A549 (cell line): Measurements from ENCODE around the gene TTC16.

Experiments used
- HEYL ChIP-seq: fragments of 250-450 bp; sonication (Bioruptor Pico); IDR thresholded peaks from 2 replicates; pipeline ENCODE4 v1.8.0; 2021; ENCODE audit warnings: mild to moderate bottlenecking, moderate library complexity
- JUN ChIP-seq, 2 experiments: fragments of >200 bp; sonication (Bioruptor Twin); formaldehyde crosslinking; IDR thresholded peaks; 2 replicates in 1 of 2; 3 replicates in 1 of 2; pipeline ENCODE4 v1.6.1; 2016 to 2017
- MYC ChIP-seq: IDR thresholded peaks from 2 replicates; pipeline ENCODE4 v1.6.1; 2012; ENCODE audit warnings: mild to moderate bottlenecking, inconsistent platforms, low read length, improper control_type of control experiment, borderline replicate concordance
- POLR2A ChIP-seq: IDR thresholded peaks from 2 replicates; pipeline ENCODE4 v1.6.1; 2012; ENCODE audit warnings: mild to moderate bottlenecking, low read length
- POLR2AphosphoS2 ChIP-seq: conservative IDR thresholded peaks from 2 replicates; pipeline ENCODE4 v1.6.1; 2012; ENCODE audit warnings: low read length, improper control_type of control experiment, inconsistent platforms
- SREBF2 ChIP-seq: fragments of 450-650 bp; IDR thresholded peaks from 2 replicates; pipeline ENCODE4 v1.6.1; 2014; ENCODE audit warnings: mild to moderate bottlenecking, moderate library complexity
- ZSCAN20 ChIP-seq: fragments of 250-450 bp; sonication (Bioruptor Pico); IDR thresholded peaks from 2 replicates; pipeline ENCODE4 v1.8.0; 2022; ENCODE audit warnings: mild to moderate bottlenecking, moderate library complexity
- TF ChIP-seq, protein P1 (sequence below): IDR thresholded peaks from 2 replicates; pipeline ENCODE4 v1.6.1; 2012
- TF ChIP-seq, protein P2 (sequence below): fragments of >200 bp; sonication (Bioruptor Twin); formaldehyde crosslinking; IDR thresholded peaks from 3 replicates; pipeline ENCODE4 v1.5.1; 2016

- no peak for TF ChIP-seq POLR2A
- TF ChIP-seq JUN (IDR thresholded peaks at IDR 0.05) = no peak
- no peak for TF ChIP-seq HEYL (CRISPR knock-in tag)
- no peak for TF ChIP-seq SREBF2
- TF ChIP-seq, protein P1, sequence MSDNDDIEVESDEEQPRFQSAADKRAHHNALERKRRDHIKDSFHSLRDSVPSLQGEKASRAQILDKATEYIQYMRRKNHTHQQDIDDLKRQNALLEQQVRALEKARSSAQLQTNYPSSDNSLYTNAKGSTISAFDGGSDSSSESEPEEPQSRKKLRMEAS = no peak
- TF ChIP-seq, protein P2, sequence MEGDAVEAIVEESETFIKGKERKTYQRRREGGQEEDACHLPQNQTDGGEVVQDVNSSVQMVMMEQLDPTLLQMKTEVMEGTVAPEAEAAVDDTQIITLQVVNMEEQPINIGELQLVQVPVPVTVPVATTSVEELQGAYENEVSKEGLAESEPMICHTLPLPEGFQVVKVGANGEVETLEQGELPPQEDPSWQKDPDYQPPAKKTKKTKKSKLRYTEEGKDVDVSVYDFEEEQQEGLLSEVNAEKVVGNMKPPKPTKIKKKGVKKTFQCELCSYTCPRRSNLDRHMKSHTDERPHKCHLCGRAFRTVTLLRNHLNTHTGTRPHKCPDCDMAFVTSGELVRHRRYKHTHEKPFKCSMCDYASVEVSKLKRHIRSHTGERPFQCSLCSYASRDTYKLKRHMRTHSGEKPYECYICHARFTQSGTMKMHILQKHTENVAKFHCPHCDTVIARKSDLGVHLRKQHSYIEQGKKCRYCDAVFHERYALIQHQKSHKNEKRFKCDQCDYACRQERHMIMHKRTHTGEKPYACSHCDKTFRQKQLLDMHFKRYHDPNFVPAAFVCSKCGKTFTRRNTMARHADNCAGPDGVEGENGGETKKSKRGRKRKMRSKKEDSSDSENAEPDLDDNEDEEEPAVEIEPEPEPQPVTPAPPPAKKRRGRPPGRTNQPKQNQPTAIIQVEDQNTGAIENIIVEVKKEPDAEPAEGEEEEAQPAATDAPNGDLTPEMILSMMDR = no peak
- TF ChIP-seq ZSCAN20 (CRISPR knock-in tag) = no peak
- no peak for TF ChIP-seq MYC
- TF ChIP-seq POLR2AphosphoS2 = no peak
Observed at GRCh38 chr9:127714020-127714750, 1.7 kb upstream of the TTC16 start.
